Fibroblast of mammary gland (primary cell): ENCODE measurements around the gene CATSPERZ.
"Not testable (repeated sequence)": the region's sequence is repeated elsewhere in the genome, so short reads cannot be mapped to it uniquely, and the experiment has no call there.

Source experiments
- DNase-seq: peaks from one replicate; pipeline ENCODE4 v3.0.0-alpha.2; 2010; ENCODE audit warnings: low read depth
- H3K4me3 ChIP-seq: 2 replicates; pipeline ENCODE4 v1.5.1; 2011; ENCODE audit warnings: low read depth, mild to moderate bottlenecking, low read length, moderate library complexity; ENCODE audit not compliant: control insufficient read depth
- TF ChIP-seq, protein P1 (sequence below): conservative IDR thresholded peaks from 2 replicates; pipeline ENCODE4 v1.5.1; 2011; ENCODE audit warnings: low read depth, low read length, inconsistent platforms; ENCODE audit not compliant: control insufficient read depth, insufficient read depth

The CATSPERZ gene

DNA sequence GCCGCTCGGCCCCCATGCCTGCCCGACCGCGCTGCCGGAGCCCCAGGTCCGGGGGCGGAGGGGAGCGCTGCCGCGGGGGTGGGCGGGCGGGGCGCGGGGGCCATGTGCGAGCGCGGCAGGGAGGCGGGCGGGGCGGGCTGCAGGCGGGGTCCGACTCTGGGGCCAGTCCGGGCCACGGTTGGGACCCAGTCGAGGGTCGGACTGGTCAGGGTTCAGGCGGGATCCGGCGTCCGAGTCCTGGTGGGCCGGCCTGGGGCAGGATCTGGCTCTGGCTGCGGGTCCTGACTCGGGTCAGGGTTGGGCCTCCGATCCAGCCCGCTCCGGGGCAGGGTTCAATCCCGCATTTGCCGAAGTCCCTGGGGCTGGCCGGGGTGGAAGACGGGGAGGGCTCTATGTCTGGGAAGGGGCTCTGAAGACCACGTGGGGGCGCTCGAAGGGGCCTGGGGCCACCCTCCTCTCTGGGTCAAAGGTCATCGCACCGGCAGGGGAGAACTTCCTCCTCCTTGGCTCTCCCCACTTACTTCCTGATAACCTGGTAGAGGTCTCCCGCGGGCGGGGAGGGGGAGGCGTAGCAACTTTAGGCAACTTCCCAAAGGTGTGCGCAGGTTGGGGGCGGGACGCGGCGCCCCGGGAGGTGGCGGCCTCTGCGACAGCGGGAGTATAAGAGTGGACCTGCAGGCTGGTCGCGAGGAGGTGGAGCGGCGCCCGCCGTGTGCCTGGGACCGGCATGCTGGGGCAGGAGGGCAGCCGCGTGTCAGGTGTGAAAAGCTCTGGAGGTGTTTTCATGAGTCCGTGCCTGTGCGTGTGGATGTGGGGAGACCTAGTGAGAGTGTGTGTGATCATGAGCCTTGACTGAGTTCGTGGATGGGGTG is 5.8 kb downstream of the CATSPERZ start:
- TF ChIP-seq, protein P1, sequence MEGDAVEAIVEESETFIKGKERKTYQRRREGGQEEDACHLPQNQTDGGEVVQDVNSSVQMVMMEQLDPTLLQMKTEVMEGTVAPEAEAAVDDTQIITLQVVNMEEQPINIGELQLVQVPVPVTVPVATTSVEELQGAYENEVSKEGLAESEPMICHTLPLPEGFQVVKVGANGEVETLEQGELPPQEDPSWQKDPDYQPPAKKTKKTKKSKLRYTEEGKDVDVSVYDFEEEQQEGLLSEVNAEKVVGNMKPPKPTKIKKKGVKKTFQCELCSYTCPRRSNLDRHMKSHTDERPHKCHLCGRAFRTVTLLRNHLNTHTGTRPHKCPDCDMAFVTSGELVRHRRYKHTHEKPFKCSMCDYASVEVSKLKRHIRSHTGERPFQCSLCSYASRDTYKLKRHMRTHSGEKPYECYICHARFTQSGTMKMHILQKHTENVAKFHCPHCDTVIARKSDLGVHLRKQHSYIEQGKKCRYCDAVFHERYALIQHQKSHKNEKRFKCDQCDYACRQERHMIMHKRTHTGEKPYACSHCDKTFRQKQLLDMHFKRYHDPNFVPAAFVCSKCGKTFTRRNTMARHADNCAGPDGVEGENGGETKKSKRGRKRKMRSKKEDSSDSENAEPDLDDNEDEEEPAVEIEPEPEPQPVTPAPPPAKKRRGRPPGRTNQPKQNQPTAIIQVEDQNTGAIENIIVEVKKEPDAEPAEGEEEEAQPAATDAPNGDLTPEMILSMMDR = no peak
- peak overlapping the region; percentile 68 for H3K4me3 ChIP-seq
- DNase-seq = no peak

DNA sequence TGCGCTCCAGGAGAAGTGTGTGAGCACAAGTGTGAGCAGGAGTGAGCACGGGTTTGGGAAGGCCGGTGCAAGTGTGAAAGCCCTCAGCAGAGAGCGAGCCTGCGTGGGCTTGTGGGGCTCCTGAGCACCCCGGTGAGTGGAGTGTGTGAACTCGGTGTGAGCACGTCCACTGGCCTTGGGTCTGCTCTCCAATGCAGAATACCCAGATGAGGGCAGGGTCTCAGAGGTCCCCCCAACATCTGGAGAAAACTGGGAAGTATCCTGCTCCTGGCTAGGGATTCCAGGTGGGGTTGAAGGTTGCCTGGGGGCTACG is 6.4 kb downstream of the CATSPERZ start:
- H3K4me3 ChIP-seq = peak overlapping the region; percentile 68
- TF ChIP-seq, protein P1 = no peak
- DNase-seq = no peak

DNA sequence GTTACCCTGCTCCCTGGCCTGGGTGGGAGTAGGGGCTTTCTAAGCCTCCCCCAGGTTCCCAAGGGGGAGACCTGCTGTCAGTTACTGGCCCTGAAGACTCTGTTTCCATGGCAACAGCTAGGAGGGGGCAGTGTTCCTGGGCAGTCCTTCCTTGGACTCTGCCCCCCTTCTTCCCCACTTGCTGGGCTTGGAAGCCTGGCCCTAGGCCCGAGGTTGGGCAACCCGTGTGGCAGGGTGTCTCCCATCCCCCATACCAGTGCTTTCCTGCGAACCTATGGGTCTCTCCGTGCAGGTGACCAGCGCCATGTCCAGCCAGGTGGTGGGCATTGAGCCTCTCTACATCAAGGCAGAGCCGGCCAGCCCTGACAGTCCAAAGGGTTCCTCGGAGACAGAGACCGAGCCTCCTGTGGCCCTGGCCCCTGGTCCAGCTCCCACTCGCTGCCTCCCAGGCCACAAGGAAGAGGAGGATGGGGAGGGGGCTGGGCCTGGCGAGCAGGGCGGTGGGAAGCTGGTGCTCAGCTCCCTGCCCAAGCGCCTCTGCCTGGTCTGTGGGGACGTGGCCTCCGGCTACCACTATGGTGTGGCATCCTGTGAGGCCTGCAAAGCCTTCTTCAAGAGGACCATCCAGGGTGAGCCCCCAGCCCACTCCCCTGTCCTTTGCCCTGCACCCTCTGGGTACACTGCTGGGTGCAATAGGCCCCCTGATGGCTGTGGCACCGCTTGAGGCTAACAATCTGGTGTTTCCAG is 6.9 kb downstream of the CATSPERZ start:
- TF ChIP-seq, protein P1 = no peak
- no peak for DNase-seq
- H3K4me3 ChIP-seq = peak overlapping the region; percentile 68

DNA sequence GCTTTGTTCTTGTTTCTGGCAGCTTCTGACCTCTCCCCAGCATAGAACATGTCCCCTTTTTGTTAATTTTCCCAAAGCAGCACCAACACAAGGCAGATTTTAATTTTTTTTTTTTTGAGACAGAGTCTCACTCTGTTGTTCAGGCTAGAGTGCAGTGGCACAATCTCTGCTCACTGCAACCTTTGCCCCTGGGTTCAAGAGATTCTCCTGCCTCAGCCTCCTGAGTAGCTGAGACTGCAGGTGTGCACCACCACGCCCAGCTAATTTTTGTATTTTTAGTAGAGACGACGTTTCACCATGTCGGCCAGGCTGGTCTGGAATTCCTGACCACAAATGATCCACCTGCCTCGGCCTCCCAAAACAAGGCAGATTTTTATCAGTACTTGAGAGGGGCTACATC is 7.6 kb downstream of the CATSPERZ start:
- H3K4me3 ChIP-seq, DNase-seq: not testable (repeated sequence)

DNA sequence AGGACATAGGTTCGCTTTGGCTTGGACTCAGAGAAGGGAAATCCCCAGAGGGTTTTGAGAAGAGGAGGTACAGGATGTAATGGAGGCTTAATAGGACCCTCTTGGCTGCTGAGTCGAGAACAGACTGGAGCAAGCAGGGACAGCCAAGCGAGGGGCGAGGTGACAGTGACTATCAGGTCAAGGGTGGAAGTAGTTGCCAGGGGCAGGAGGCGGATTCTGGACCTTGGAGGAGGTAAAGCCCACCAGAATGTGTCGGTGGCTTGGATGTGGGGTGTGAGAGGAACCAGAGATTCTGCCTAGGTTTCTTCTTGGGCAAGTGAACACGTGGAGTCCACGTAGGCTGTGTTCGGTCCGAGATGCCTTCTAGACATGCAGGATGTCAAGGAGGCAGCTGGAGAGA is 12.8 kb downstream of the CATSPERZ start:
- no peak for DNase-seq
- H3K4me3 ChIP-seq = no peak overlapping the region
- TF ChIP-seq, protein P1 = no peak

DNA sequence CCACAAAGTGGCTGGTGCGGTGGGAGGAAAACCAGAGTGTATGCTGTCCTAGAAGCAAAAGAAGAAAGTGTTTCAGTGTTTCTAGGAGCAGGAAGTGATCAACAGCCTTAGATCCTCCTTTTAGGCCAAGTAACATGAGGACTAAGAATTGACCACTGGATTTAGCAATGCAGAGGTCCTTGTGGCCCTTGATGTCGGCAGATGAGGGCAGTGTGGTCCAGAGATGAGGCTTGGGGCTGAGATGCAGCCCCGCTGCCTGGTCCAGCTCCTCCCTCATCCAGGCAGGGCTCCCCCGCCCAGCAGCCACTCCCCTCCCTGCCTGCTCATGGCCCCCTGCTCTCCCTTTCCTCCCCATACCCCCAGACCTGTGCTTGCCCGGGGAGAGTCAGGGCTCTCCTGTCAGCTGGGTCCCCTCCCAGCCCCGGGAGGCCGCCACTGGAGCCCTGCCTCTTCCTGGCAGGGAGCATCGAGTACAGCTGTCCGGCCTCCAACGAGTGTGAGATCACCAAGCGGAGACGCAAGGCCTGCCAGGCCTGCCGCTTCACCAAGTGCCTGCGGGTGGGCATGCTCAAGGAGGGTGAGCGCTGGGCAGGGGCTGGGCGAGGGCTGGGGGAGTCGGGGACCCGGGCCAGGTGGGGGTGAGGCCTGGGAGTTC is 13.5 kb downstream of the CATSPERZ start:
- peak overlapping the region; percentile 19 for H3K4me3 ChIP-seq
- TF ChIP-seq, protein P1 = no peak

More for the DNA sequence above, 13.5 kb downstream of the CATSPERZ start:
- DNase-seq = peak; percentile 72
